ENCODE results near the gene PLIN1. TPM values are rescaled to one million over a fixed set of nuclear protein-coding genes. Genes with fewer than 3 reads are reported as not detected.

Gene PLIN1
- total and polyA plus RNA-seq, 9 of the 15 experiments (the other 6 are each of a cell fraction or from before 2014, with no cell fraction given) = not detected

DNA sequence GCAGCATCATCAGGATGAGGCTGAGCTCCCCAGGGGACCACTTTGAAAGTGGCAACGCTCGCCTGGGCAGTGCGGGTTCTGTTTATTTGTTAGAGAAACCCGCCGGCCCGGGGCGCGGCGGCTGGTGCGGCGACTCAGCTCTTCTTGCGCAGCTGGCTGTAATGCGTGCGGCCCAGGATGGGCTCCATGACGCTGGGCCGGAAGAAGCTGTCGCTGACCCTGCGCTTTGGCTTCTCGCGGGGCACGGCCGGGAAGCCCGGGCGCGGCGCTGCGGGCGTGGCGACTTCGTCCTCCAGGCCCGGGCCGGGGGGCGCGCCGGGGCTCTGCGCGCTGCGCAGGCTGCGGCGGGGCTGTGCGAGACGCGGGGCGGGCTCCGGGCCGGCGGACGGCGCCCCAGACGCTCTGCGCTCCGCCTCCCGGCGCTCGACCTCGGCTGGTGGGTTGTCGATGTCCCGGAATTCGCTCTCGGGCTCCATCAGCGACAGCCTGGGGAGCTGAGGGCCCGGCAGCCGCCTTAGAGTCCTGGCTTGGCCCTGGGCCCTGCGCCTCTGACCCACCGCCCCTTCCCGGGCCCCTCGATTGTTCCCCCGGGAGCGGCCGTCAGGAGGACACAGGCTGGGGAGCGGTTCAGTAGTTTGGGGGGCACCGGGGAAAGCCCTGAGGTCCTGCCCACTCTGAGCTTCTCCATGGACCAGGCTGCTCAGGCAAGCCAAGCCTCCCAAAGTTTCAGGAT lies 13.6 kb downstream of the PLIN1 start:
- peak; percentile 36 for ATAC-seq
- CTCF ChIA-PET (ENCODE audit: low intra/inter-chr PET ratio) = no interaction called here
- peaks cover 19 to 71% of the 10 kb centered on the region in 2 experiments for H3K27me3 ChIP-seq (ENCODE audit: control insufficient read depth in 2 of 2, insufficient read depth in 2 of 2, low read length in 2 of 2)
- BruUV-seq (replicated peaks) = no TSS peak
- 2% methylated on average over 57 of the region's 72 CpGs for WGBS (ENCODE audit: insufficient coverage, low coverage, missing lambda C conversion rate)
- no peaks in the 10 kb centered on the region for H3K36me3 ChIP-seq (ENCODE audit: control insufficient read depth, insufficient read depth, low read length)
- H2AFZ ChIP-seq (ENCODE audit: low read depth, low read length) = no peak overlapping the region
- no peaks in the 10 kb centered on the region for H3K79me2 ChIP-seq (ENCODE audit: control insufficient read depth, insufficient read depth, low read length)
- no peak overlapping the region for H3K27ac ChIP-seq (ENCODE audit: extremely low read depth, low read depth, low read length)
- POLR2A ChIA-PET = interaction anchor here (0.5 kb wide), 1 partner anchor 339 kb away, joined by 3 read pairs; no protein-coding TSS in a partner anchor
- peak in 1 of 4 experiments; percentile 32 for DNase-seq (ENCODE audit: extremely low read depth in 1 of 4, low spot score in 3 of 4)
- no peaks in the 10 kb centered on the region for H3K9me1 ChIP-seq (ENCODE audit: control insufficient read depth, insufficient read depth, low read length)
- H3K4me2 ChIP-seq (ENCODE audit: insufficient read depth, low read length) = no peak overlapping the region
- H3K4me3 ChIP-seq = no peak overlapping the region
- in situ Hi-C loops (cut with MboI) (no loop called here), intact Hi-C loops (cut with micrococcal nuclease) (no loop called here)
- no peak for FAIRE-seq
- H4K20me1 ChIP-seq (replicated peaks; ENCODE audit: control insufficient read depth, insufficient read depth, low read length) = no peaks in the 10 kb centered on the region
- peaks cover 0 to 18% of the 10 kb centered on the region in 2 experiments; a peak in 3 of 5 replicates for H3K4me1 ChIP-seq (replicated peaks in 1 of 2; ENCODE audit: control insufficient read depth in 2 of 2, insufficient read depth in 2 of 2, low read length in 2 of 2)
- no peak overlapping the region for H3K9ac ChIP-seq (ENCODE audit: insufficient read depth in 1 of 2, low read depth in 2 of 2, low read length in 2 of 2)
- H3K9me3 ChIP-seq (replicated peaks; ENCODE audit: control insufficient read depth, insufficient read depth, low read depth, low read length) = no peaks in the 10 kb centered on the region
- TF ChIP-seq NRF1 (conservative IDR thresholded peaks at IDR 0.05 in 1 of 2, IDR thresholded peaks at IDR 0.05 in 1 of 2) (peak; percentile 38 to 45; a peak in 1 of 4 replicates), ZFX (CRISPR knock-in tag; IDR thresholded peaks at IDR 0.05) (0 out of 2 replicates have a peak, but pooled peaks have one; percentile 19), YBX1 (IDR thresholded peaks at IDR 0.05) (no peak), UBTF (IDR thresholded peaks at IDR 0.05; ENCODE audit: borderline replicate concordance in 1 of 2, low read depth in 2 of 2, low read length in 2 of 2) (0 out of 4 replicates have a peak, but pooled peaks of 1 of the 2 experiments have one; percentile 39), ZFP36 (IDR thresholded peaks at IDR 0.05; ENCODE audit: low read depth, low read length, partially characterized antibody) (no peak), ZNF639 (CRISPR knock-in tag; conservative IDR thresholded peaks at IDR 0.05 in 1 of 2, IDR thresholded peaks at IDR 0.05 in 1 of 2) (no peak)
- TF ChIP-seq, protein P1, sequence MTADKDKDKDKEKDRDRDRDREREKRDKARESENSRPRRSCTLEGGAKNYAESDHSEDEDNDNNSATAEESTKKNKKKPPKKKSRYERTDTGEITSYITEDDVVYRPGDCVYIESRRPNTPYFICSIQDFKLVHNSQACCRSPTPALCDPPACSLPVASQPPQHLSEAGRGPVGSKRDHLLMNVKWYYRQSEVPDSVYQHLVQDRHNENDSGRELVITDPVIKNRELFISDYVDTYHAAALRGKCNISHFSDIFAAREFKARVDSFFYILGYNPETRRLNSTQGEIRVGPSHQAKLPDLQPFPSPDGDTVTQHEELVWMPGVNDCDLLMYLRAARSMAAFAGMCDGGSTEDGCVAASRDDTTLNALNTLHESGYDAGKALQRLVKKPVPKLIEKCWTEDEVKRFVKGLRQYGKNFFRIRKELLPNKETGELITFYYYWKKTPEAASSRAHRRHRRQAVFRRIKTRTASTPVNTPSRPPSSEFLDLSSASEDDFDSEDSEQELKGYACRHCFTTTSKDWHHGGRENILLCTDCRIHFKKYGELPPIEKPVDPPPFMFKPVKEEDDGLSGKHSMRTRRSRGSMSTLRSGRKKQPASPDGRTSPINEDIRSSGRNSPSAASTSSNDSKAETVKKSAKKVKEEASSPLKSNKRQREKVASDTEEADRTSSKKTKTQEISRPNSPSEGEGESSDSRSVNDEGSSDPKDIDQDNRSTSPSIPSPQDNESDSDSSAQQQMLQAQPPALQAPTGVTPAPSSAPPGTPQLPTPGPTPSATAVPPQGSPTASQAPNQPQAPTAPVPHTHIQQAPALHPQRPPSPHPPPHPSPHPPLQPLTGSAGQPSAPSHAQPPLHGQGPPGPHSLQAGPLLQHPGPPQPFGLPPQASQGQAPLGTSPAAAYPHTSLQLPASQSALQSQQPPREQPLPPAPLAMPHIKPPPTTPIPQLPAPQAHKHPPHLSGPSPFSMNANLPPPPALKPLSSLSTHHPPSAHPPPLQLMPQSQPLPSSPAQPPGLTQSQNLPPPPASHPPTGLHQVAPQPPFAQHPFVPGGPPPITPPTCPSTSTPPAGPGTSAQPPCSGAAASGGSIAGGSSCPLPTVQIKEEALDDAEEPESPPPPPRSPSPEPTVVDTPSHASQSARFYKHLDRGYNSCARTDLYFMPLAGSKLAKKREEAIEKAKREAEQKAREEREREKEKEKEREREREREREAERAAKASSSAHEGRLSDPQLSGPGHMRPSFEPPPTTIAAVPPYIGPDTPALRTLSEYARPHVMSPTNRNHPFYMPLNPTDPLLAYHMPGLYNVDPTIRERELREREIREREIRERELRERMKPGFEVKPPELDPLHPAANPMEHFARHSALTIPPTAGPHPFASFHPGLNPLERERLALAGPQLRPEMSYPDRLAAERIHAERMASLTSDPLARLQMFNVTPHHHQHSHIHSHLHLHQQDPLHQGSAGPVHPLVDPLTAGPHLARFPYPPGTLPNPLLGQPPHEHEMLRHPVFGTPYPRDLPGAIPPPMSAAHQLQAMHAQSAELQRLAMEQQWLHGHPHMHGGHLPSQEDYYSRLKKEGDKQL (CRISPR knock-in tag; IDR thresholded peaks at IDR 0.05; ENCODE audit: borderline replicate concordance) = no peak
- TF ChIP-seq, protein P2, sequence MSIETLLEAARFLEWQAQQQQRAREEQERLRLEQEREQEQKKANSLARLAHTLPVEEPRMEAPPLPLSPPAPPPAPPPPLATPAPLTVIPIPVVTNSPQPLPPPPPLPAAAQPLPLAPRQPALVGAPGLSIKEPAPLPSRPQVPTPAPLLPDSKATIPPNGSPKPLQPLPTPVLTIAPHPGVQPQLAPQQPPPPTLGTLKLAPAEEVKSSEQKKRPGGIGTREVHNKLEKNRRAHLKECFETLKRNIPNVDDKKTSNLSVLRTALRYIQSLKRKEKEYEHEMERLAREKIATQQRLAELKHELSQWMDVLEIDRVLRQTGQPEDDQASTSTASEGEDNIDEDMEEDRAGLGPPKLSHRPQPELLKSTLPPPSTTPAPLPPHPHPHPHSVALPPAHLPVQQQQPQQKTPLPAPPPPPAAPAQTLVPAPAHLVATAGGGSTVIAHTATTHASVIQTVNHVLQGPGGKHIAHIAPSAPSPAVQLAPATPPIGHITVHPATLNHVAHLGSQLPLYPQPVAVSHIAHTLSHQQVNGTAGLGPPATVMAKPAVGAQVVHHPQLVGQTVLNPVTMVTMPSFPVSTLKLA (conservative IDR thresholded peaks at IDR 0.05) = no peak
